HG02852 (cell line): ENCODE data around the gene AVPI1.
A peak's percentile ranks its signal among the peaks of the same experiment; 100 is the strongest.

Experiments used
- ATAC-seq: cut with Tn5 transposase; IDR thresholded peaks from one replicate; pipeline ENCODE4 v1.9.1; 2021; ENCODE audit warnings: mild to moderate bottlenecking, moderate library complexity; ENCODE audit not compliant: unreplicated experiment

The AVPI1 gene

GRCh38 chr10:97686962-97687784 lies at the start of gene AVPI1:
Gene AVPI1 (minus strand): TSS chr10:97687241. CDS start chr10:97679905, 7,336 bp downstream.
- ATAC-seq, result peak; percentile 95

GRCh38 chr10:97736403-97736901 lies 49.4 kb upstream of the AVPI1 start:
- ATAC-seq, result peak; percentile 22

GRCh38 chr10:97734021-97734420 lies 47.0 kb upstream of the AVPI1 start:
- ATAC-seq, result no peak

GRCh38 chr10:97733256-97733655 lies 46.2 kb upstream of the AVPI1 start:
- ATAC-seq, result no peak

GRCh38 chr10:97732052-97732359 lies 45.0 kb upstream of the AVPI1 start:
- no peak for ATAC-seq

GRCh38 chr10:97731346-97732051 lies 44.5 kb upstream of the AVPI1 start:
- no peak for ATAC-seq

GRCh38 chr10:97729014-97729413 lies 42.0 kb upstream of the AVPI1 start:
- ATAC-seq, result no peak

- no peak for ATAC-seq
These were observed 39.7 kb upstream of the AVPI1 start for GRCh38 chr10:97726636-97727178.

- no peak for ATAC-seq
These were observed 37.4 kb upstream of the AVPI1 start for GRCh38 chr10:97724341-97724941.

- no peak for ATAC-seq
These were observed 36.0 kb upstream of the AVPI1 start for GRCh38 chr10:97723001-97723400.

- no peak for ATAC-seq
These were observed 35.1 kb upstream of the AVPI1 start for GRCh38 chr10:97721871-97722780.

GRCh38 chr10:97719602-97720001 lies 32.6 kb upstream of the AVPI1 start:
- ATAC-seq, result no peak

- no peak for ATAC-seq
These were observed 31.7 kb upstream of the AVPI1 start for GRCh38 chr10:97718659-97719142.

GRCh38 chr10:97718178-97718577 lies 31.1 kb upstream of the AVPI1 start:
- ATAC-seq, result no peak

- no peak for ATAC-seq
These were observed 30.6 kb upstream of the AVPI1 start for GRCh38 chr10:97717627-97718026.

GRCh38 chr10:97715259-97715874 lies 28.3 kb upstream of the AVPI1 start:
- no peak for ATAC-seq

GRCh38 chr10:97714401-97715258 lies 27.6 kb upstream of the AVPI1 start:
- peak; percentile 40 for ATAC-seq

GRCh38 chr10:97713826-97714400 lies 26.9 kb upstream of the AVPI1 start:
- ATAC-seq, result peak; percentile 86
